GM19025 (cell line): ENCODE results near the gene MOV10L1.

Source experiments
- ATAC-seq: cut with Tn5 transposase; IDR thresholded peaks from one replicate; pipeline ENCODE4 v1.9.1; 2021; ENCODE audit warnings: mild to moderate bottlenecking, low read depth, moderate library complexity; ENCODE audit not compliant: unreplicated experiment

The MOV10L1 gene

GRCh38 chr22:50089682-50090411 is at the start of gene MOV10L1:
Gene MOV10L1, plus strand, starts transcription at chr22:50090006. Its CDS starts 83 bp downstream, at chr22:50090089.
- no peak for ATAC-seq

GRCh38 chr22:50040717-50041116 is 49.1 kb upstream of the MOV10L1 start:
- ATAC-seq: no peak

GRCh38 chr22:50041361-50042065 is 48.3 kb upstream of the MOV10L1 start:
- ATAC-seq: no peak

- ATAC-seq: no peak
These were observed 45.2 kb upstream of the MOV10L1 start for GRCh38 chr22:50044485-50045118.

GRCh38 chr22:50045211-50046018 is 44.4 kb upstream of the MOV10L1 start:
- ATAC-seq: no peak

- no peak for ATAC-seq
These were observed 43.8 kb upstream of the MOV10L1 start for GRCh38 chr22:50046019-50046415.

- ATAC-seq: no peak
These were observed 43.1 kb upstream of the MOV10L1 start for GRCh38 chr22:50046481-50047245.

GRCh38 chr22:50047346-50047745 is 42.5 kb upstream of the MOV10L1 start:
- no peak for ATAC-seq

GRCh38 chr22:50048061-50048765 is 41.6 kb upstream of the MOV10L1 start:
- no peak for ATAC-seq

GRCh38 chr22:50048836-50049235 is 41.0 kb upstream of the MOV10L1 start:
- no peak for ATAC-seq

- ATAC-seq: no peak
These were observed 40.3 kb upstream of the MOV10L1 start for GRCh38 chr22:50049299-50050195.

GRCh38 chr22:50051930-50052329 is 37.9 kb upstream of the MOV10L1 start:
- ATAC-seq: no peak

GRCh38 chr22:50053861-50054260 is 35.9 kb upstream of the MOV10L1 start:
- ATAC-seq: no peak

GRCh38 chr22:50056214-50056972 is 33.4 kb upstream of the MOV10L1 start:
- ATAC-seq: no peak

GRCh38 chr22:50057278-50058060 is 32.3 kb upstream of the MOV10L1 start:
- ATAC-seq: no peak

- ATAC-seq: no peak
These were observed 31.5 kb upstream of the MOV10L1 start, which contains the start of gene TTLL8 for GRCh38 chr22:50058061-50058905. Gene TTLL8, minus strand, starts transcription at chr22:50058298.
